ENCODE data around the gene WWC2.

WWC2 gene

GRCh38 chr4:183362036-183362435 is 263.0 kb downstream of the WWC2 start:
- no peak for DNase-seq

GRCh38 chr4:183362916-183363542 is 264.0 kb downstream of the WWC2 start:
- DNase-seq = no peak

- DNase-seq = no peak
Observed at GRCh38 chr4:183364025-183364424, 265.0 kb downstream of the WWC2 start.

- DNase-seq = no peak
Observed at GRCh38 chr4:183366206-183366835, 267.3 kb downstream of the WWC2 start.

- DNase-seq = no peak
Observed at GRCh38 chr4:183369073-183369472, 270.0 kb downstream of the WWC2 start.
